A375 (cell line): ENCODE data around the gene PRAMEF15. TPM values are rescaled to one million over a fixed set of nuclear protein-coding genes. Genes with fewer than 3 reads are reported as not detected.

ENCODE experiments used
- small RNA-seq: library from RNA; depleted of rRNA; stranded (forward); fragments of <200 nt; gene quantifications from one replicate; pipeline ENCODE3, GENCODE V24; 2014
- total RNA-seq: library from RNA; depleted of rRNA; stranded (reverse); fragments of >200 nt; shearing (Covaris generic); gene quantifications from 2 replicates; pipeline ENCODE4 v1.2.3, GENCODE V29; 2014; rRNA removed

Gene PRAMEF15
- not detected in 2 replicates for total RNA-seq

DNA sequence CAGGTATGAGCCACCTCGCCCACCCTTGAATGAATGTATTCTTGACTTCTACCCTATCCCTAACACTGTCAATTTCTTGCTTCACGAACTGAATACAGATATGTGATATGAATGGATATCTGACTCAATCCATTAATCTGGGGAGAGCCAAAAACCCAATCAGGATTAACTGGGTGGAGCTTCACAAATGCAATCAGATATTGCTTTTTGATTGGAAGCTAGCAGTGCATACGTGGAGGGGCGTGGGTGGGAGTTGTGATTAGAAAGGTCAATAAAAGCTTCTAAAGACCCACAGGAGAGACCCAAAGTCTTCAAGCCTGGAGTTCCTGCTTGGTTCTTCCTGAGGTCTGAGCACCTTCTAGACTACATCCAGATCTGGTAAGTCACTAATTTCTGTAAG lies at the start of gene PRAMEF15:
Gene PRAMEF15, plus strand, starts transcription at position 301 of the 400 bp plus-strand sequence. CDS start 2,827 bp downstream, outside the sequence.

DNA sequence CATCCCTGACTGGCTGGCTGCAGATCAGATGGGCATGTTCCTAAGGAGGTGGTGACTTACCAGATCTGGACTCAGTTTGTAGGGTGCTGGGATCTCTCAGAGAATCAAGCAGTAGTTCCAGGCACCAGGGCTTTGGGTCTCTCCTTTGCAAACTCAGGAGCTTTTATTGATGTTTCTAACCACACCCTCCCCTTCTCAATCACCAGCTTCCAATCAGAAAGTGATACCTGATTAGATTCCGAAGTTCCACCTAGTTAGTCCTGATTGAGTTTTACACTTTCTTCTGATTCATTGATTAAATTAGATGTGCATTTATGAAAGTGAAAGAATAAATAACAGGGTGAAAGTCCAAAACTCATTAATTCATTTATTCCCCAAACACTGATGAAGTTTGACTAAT lies 30.3 kb upstream of the PRAMEF15 start, which contains the start of gene PRAMEF8:
Gene PRAMEF8, minus strand, starts transcription at position 101 of the 400 bp plus-strand sequence. CDS start 1,046 bp downstream, outside the sequence.

DNA sequence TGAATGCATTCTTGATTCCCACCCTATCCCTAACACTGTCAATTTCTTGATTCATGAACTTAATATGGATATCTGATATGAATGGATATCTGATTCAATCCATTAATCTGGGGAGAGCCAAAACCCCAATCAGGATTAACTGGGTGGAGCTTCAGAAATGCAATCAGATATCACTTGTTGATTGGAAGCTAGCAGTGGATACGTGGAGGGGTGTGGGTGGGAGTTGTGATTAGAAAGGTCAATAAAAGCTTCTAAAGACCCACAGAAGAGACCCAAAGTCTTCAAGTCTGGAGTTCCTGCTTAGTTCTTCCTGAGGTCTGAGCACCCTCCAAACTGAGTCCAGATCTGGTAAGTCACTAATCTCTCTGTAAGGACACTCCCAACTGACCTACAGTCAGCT lies 12.1 kb upstream of the PRAMEF15 start, which contains the start of gene PRAMEF33:
Gene PRAMEF33, plus strand, starts transcription at position 301 of the 400 bp plus-strand sequence. CDS start 2,416 bp downstream, outside the sequence.

DNA sequence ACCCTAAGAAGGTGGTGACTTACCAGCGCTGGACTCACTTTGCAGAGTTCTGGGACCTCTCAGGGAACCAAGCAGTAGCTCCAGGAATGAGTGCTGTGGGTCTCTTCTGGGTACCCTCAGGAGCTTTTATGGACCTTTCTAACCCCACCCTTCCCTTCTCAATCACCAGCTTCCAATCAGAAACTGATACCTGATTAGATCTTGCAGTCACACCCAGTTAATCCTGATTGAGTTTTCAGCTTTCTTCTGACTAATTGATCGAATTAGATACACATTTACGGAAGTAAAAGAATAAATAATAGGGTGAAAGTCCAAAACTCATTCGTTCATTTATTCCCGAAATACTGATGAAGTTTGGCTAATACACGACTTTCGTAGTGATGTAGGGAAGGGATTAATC lies 31.7 kb downstream of the PRAMEF15 start, which contains the start of gene PRAMEF14:
Gene PRAMEF14, minus strand, starts transcription at position 101 of the 400 bp plus-strand sequence. CDS start 1,820 bp downstream, outside the sequence.

Small RNAs within 50 kb of the gene (small RNA-seq; reads per million reads assigned to genes)
- not detected for gene RNU6-771P

Other genes starting within 250 kb of the PRAMEF15 start
- not detected in 2 replicates for gene PRAMEF25, start 244.8 kb upstream of the PRAMEF15 start, total RNA-seq
- not detected in 2 replicates for gene HNRNPCL2, start 198.7 kb upstream of the PRAMEF15 start, total RNA-seq
- gene PRAMEF26, start 159.6 kb upstream of the PRAMEF15 start, total RNA-seq: not detected in 2 replicates
- not detected in 2 replicates for gene HNRNPCL4, start 149.9 kb upstream of the PRAMEF15 start, total RNA-seq
- gene PRAMEF9, start 143.7 kb upstream of the PRAMEF15 start, total RNA-seq: not detected in 2 replicates
- not detected in 2 replicates for gene PRAMEF13, start 114.2 kb upstream of the PRAMEF15 start, total RNA-seq
- not detected in 2 replicates for gene PRAMEF18, start 89.4 kb upstream of the PRAMEF15 start, total RNA-seq
- gene PRAMEF5, start 61.4 kb upstream of the PRAMEF15 start, total RNA-seq: not detected in 2 replicates
- not detected in 2 replicates for gene PRAMEF8, start 30.4 kb upstream of the PRAMEF15 start, total RNA-seq
- gene PRAMEF33, start 12.0 kb upstream of the PRAMEF15 start, total RNA-seq: not detected in 2 replicates
- gene PRAMEF14, start 31.6 kb downstream of the PRAMEF15 start, total RNA-seq: not detected in 2 replicates
- not detected in 2 replicates for gene PRAMEF19, start 56.4 kb downstream of the PRAMEF15 start, total RNA-seq
- gene PRAMEF17, start 74.1 kb downstream of the PRAMEF15 start, total RNA-seq: not detected in 2 replicates
- gene PRAMEF20, start 94.9 kb downstream of the PRAMEF15 start, total RNA-seq: not detected in 2 replicates
- not detected in 2 replicates for gene LRRC38, start 198.4 kb downstream of the PRAMEF15 start, total RNA-seq